Neural progenitor cell (in vitro differentiated cells): Measurements from ENCODE around the gene PRICKLE2. TPM values are rescaled to one million over a fixed set of nuclear protein-coding genes. Genes with fewer than 3 reads are reported as not detected.

Experiments used
- DNase-seq: peaks from one replicate; pipeline ENCODE4 v3.0.0-alpha.2; 2016; ENCODE audit warnings: low spot score
- H2AFZ ChIP-seq: fragments of 200-600 bp; sonication (generic); replicated peaks from 2 replicates; pipeline ENCODE4 v1.6.1; 2016; ENCODE audit warnings: antibody characterized with exemption
- H3F3A ChIP-seq: fragments of 200-600 bp; sonication (generic); 2 replicates; pipeline ENCODE4 v1.6.1; 2016; ENCODE audit warnings: antibody characterized with exemption, low read depth
- H3K27ac ChIP-seq: fragments of 200-600 bp; sonication (generic); 2 replicates; pipeline ENCODE4 v1.5.1; 2016; ENCODE audit warnings: mild to moderate bottlenecking
- H3K27me3 ChIP-seq: fragments of 200-600 bp; sonication (generic); 2 replicates; pipeline ENCODE4 v1.6.1; 2016; ENCODE audit warnings: mild to moderate bottlenecking, moderate library complexity
- H3K36me3 ChIP-seq: fragments of 200-600 bp; sonication (generic); 2 replicates; pipeline ENCODE4 v1.5.1; 2016
- H3K4me1 ChIP-seq: fragments of 200-600 bp; sonication (generic); 2 replicates; pipeline ENCODE4 v1.6.1; 2016; ENCODE audit warnings: mixed run types
- H3K4me2 ChIP-seq: fragments of 200-600 bp; sonication (generic); 2 replicates; pipeline ENCODE4 v1.6.1; 2016
- H3K4me3 ChIP-seq: fragments of 200-600 bp; sonication (generic); 2 replicates; pipeline ENCODE4 v1.5.1; 2016
- H3K79me2 ChIP-seq: fragments of 200-600 bp; sonication (generic); 2 replicates; pipeline ENCODE4 v1.6.1; 2016; ENCODE audit warnings: low read depth
- H3K9ac ChIP-seq: fragments of 200-600 bp; sonication (generic); 2 replicates; pipeline ENCODE4 v1.6.1; 2016
- H3K9me3 ChIP-seq: fragments of 200-600 bp; sonication (generic); 2 replicates; pipeline ENCODE4 v1.5.1; 2016; ENCODE audit warnings: low read depth
- H4K20me1 ChIP-seq: fragments of 200-600 bp; sonication (generic); 2 replicates; pipeline ENCODE4 v1.6.1; 2016; ENCODE audit warnings: low read depth
- H3K27ac Mint-ChIP-seq: 3 replicates; pipeline ENCODE4 v1.8.0; 2021; ENCODE audit warnings: mixed read lengths
- H3K27me3 Mint-ChIP-seq: 2 replicates; pipeline ENCODE4 v1.8.0; 2022; ENCODE audit warnings: low read depth, mild to moderate bottlenecking, inconsistent platforms, moderate library complexity, mixed read lengths; ENCODE audit not compliant: insufficient read depth
- H3K36me3 Mint-ChIP-seq: 3 replicates; pipeline ENCODE4 v1.8.0; 2021; ENCODE audit warnings: mixed read lengths
- H3K4me1 Mint-ChIP-seq: 3 replicates; pipeline ENCODE4 v1.8.0; 2021; ENCODE audit warnings: mixed read lengths
- H3K4me3 Mint-ChIP-seq: 3 replicates; pipeline ENCODE4 v1.8.0; 2021; ENCODE audit warnings: mild to moderate bottlenecking, moderate library complexity, mixed read lengths
- H3K9me3 Mint-ChIP-seq: 3 replicates; pipeline ENCODE4 v1.8.0; 2020; ENCODE audit warnings: mixed read lengths
- EZH2 ChIP-seq: fragments of 200-600 bp; sonication (generic); IDR thresholded peaks from 2 replicates; pipeline ENCODE4 v1.6.1; 2017; ENCODE audit warnings: antibody characterized with exemption, mild to moderate bottlenecking, moderate library complexity
- EZH2phosphoT487 ChIP-seq: fragments of 200-600 bp; sonication (generic); IDR thresholded peaks from 2 replicates; pipeline ENCODE4 v1.6.1; 2017; ENCODE audit warnings: antibody characterized with exemption
- total RNA-seq: library from RNA; depleted of rRNA; stranded (reverse); fragments of >200 nt; gene quantifications from 2 replicates; pipeline ENCODE4 v1.2.3, GENCODE V29; 2015; ENCODE audit warnings: low replicate concordance
- TF ChIP-seq, protein P1 (sequence below): fragments of 200-600 bp; sonication (generic); IDR thresholded peaks from 2 replicates; pipeline ENCODE4 v1.5.1; 2017; ENCODE audit warnings: antibody characterized with exemption, mild to moderate bottlenecking

Gene PRICKLE2
- total RNA-seq, 1 donor from 2014 or later = 11.5 TPM

- Histone ChIP-seq H4K20me1 (no peaks in the 10 kb centered on the region), H3K9me3 (no peaks in the 10 kb centered on the region), H3K9ac (no peak overlapping the region), H3K36me3 (no peaks in the 10 kb centered on the region), H3K4me3 (no peak overlapping the region), H2AFZ (no peak overlapping the region), H3K4me2 (no peak overlapping the region), H3F3A (peaks cover 4% of the 10 kb centered on the region), H3K4me1 (peaks cover 25% of the 10 kb centered on the region), H3K79me2 (no peaks in the 10 kb centered on the region), H3K27me3 (no peaks in the 10 kb centered on the region), H3K27ac (no peak overlapping the region)
- no peak for DNase-seq
- H3K9me3 Mint-ChIP-seq = no peaks in the 10 kb centered on the region
- no peak overlapping the region for H3K27ac Mint-ChIP-seq
- TF ChIP-seq EZH2 (no peak), EZH2phosphoT487 (no peak)
- TF ChIP-seq, protein P1, sequence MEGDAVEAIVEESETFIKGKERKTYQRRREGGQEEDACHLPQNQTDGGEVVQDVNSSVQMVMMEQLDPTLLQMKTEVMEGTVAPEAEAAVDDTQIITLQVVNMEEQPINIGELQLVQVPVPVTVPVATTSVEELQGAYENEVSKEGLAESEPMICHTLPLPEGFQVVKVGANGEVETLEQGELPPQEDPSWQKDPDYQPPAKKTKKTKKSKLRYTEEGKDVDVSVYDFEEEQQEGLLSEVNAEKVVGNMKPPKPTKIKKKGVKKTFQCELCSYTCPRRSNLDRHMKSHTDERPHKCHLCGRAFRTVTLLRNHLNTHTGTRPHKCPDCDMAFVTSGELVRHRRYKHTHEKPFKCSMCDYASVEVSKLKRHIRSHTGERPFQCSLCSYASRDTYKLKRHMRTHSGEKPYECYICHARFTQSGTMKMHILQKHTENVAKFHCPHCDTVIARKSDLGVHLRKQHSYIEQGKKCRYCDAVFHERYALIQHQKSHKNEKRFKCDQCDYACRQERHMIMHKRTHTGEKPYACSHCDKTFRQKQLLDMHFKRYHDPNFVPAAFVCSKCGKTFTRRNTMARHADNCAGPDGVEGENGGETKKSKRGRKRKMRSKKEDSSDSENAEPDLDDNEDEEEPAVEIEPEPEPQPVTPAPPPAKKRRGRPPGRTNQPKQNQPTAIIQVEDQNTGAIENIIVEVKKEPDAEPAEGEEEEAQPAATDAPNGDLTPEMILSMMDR = no peak
- H3K36me3 Mint-ChIP-seq = no peaks in the 10 kb centered on the region
- H3K27me3 Mint-ChIP-seq = peaks cover 4% of the 10 kb centered on the region
- peaks cover 24% of the 10 kb centered on the region for H3K4me1 Mint-ChIP-seq
- no peak overlapping the region for H3K4me3 Mint-ChIP-seq
Measured at GRCh38 chr3:64058566-64058965, 166.7 kb downstream of the PRICKLE2 start.

GRCh38 chr3:64057231-64057630 lies 168.0 kb downstream of the PRICKLE2 start:
- Mint-ChIP-seq H3K27ac (no peak overlapping the region), H3K4me3 (no peak overlapping the region), H3K27me3 (peaks cover 4% of the 10 kb centered on the region), H3K9me3 (no peaks in the 10 kb centered on the region), H3K36me3 (no peaks in the 10 kb centered on the region), H3K4me1 (peaks cover 17% of the 10 kb centered on the region)
- no peak for DNase-seq
- H3K36me3 ChIP-seq = no peaks in the 10 kb centered on the region
- H3K9me3 ChIP-seq = no peaks in the 10 kb centered on the region
- no peak overlapping the region for H3K4me2 ChIP-seq
- no peaks in the 10 kb centered on the region for H3F3A ChIP-seq
- no peak overlapping the region for H3K9ac ChIP-seq
- H3K4me1 ChIP-seq = peaks cover 19% of the 10 kb centered on the region
- TF ChIP-seq EZH2 (no peak), EZH2phosphoT487 (no peak)
- TF ChIP-seq, protein P1 = no peak
- no peaks in the 10 kb centered on the region for H3K27me3 ChIP-seq
- H3K27ac ChIP-seq = no peak overlapping the region
- H2AFZ ChIP-seq = no peak overlapping the region
- H4K20me1 ChIP-seq = no peaks in the 10 kb centered on the region
- no peaks in the 10 kb centered on the region for H3K79me2 ChIP-seq
- no peak overlapping the region for H3K4me3 ChIP-seq

- H4K20me1 ChIP-seq = no peaks in the 10 kb centered on the region
- H3K27me3 ChIP-seq = no peaks in the 10 kb centered on the region
- TF ChIP-seq, protein P1 = no peak
- TF ChIP-seq EZH2phosphoT487 (no peak), EZH2 (no peak)
- H3K9ac ChIP-seq = no peak overlapping the region
- no peak overlapping the region for H3K4me2 ChIP-seq
- H3K4me1 ChIP-seq = peaks cover 14% of the 10 kb centered on the region
- H3K79me2 ChIP-seq = no peaks in the 10 kb centered on the region
- no peak overlapping the region for H2AFZ ChIP-seq
- H3F3A ChIP-seq = no peaks in the 10 kb centered on the region
- H3K27ac ChIP-seq = no peak overlapping the region
- no peak overlapping the region for H3K4me3 ChIP-seq
- H3K27ac Mint-ChIP-seq = no peak overlapping the region
- H3K36me3 Mint-ChIP-seq = no peaks in the 10 kb centered on the region
- H3K9me3 Mint-ChIP-seq = no peaks in the 10 kb centered on the region
- H3K9me3 ChIP-seq = no peaks in the 10 kb centered on the region
- H3K27me3 Mint-ChIP-seq = peaks cover 4% of the 10 kb centered on the region
- no peak overlapping the region for H3K4me3 Mint-ChIP-seq
- no peak for DNase-seq
- peaks cover 20% of the 10 kb centered on the region for H3K4me1 Mint-ChIP-seq
- no peaks in the 10 kb centered on the region for H3K36me3 ChIP-seq
Measured at GRCh38 chr3:64056606-64057180, 168.6 kb downstream of the PRICKLE2 start.
